Parathyroid adenoma (tissue), 2 donors: ENCODE measurements around the gene ATP2B1.

Experiments
- H2AFZ ChIP-seq: fragments of 300-600 bp; sonication (generic); one replicate; pipeline ENCODE4 v1.7.0; 2017; ENCODE audit warnings: antibody characterized with exemption, mild to moderate bottlenecking
- H3K27ac ChIP-seq: fragments of 300-600 bp; sonication (generic); one replicate; pipeline ENCODE4 v1.7.0; 2017
- H3K27me3 ChIP-seq: fragments of 300-600 bp; sonication (generic); one replicate; pipeline ENCODE4 v1.7.0; 2017; ENCODE audit warnings: low read length; ENCODE audit not compliant: control insufficient read depth, insufficient read depth
- H3K36me3 ChIP-seq: fragments of 300-600 bp; sonication (generic); one replicate; pipeline ENCODE4 v1.7.0; 2017; ENCODE audit warnings: low read length; ENCODE audit not compliant: control insufficient read depth, insufficient read depth
- H3K4me1 ChIP-seq: fragments of 300-600 bp; sonication (generic); one replicate; pipeline ENCODE4 v1.7.0; 2017; ENCODE audit warnings: control low read depth
- H3K4me2 ChIP-seq: fragments of 300-600 bp; sonication (generic); one replicate; pipeline ENCODE4 v1.7.0; 2017; ENCODE audit warnings: low read length
- H3K4me3 ChIP-seq: fragments of 300-600 bp; sonication (generic); one replicate; pipeline ENCODE4 v1.7.0; 2017; ENCODE audit warnings: low read depth, low read length
- H3K79me2 ChIP-seq: fragments of 300-600 bp; sonication (generic); one replicate; pipeline ENCODE4 v1.7.0; 2017; ENCODE audit warnings: control low read depth
- H3K9ac ChIP-seq: fragments of 300-600 bp; sonication (generic); one replicate; pipeline ENCODE4 v1.7.0; 2017; ENCODE audit warnings: mild to moderate bottlenecking
- H3K9me3 ChIP-seq: fragments of 300-600 bp; sonication (generic); one replicate; pipeline ENCODE4 v1.7.0; 2017; ENCODE audit warnings: low read length; ENCODE audit not compliant: control insufficient read depth
- CTCF ChIP-seq: fragments of 300-600 bp; sonication (generic); IDR thresholded peaks from one replicate; pipeline ENCODE4 v1.7.0; 2017; ENCODE audit warnings: antibody characterized with exemption, mild to moderate bottlenecking
- donor health status: primary hyperparathyroidism.

Gene ATP2B1

GRCh38 chr12:89597770-89598169 lies 110.9 kb downstream of the ATP2B1 start:
- Histone ChIP-seq H2AFZ (no peak overlapping the region), H3K9me3 (no peaks in the 10 kb centered on the region)
- no peak for TF ChIP-seq CTCF

GRCh38 chr12:89597210-89597609 lies 111.4 kb downstream of the ATP2B1 start:
- Histone ChIP-seq H3K27ac (no peak overlapping the region), H3K4me3 (no peak overlapping the region), H3K4me1 (no peaks in the 10 kb centered on the region), H3K9me3 (no peaks in the 10 kb centered on the region), H2AFZ (no peak overlapping the region), H3K4me2 (no peak overlapping the region), H3K27me3 (no peaks in the 10 kb centered on the region), H3K36me3 (no peaks in the 10 kb centered on the region), H3K9ac (no peak overlapping the region), H3K79me2 (no peaks in the 10 kb centered on the region)
- TF ChIP-seq CTCF: no peak

More at GRCh38 chr12:89597770-89598169, 110.9 kb downstream of the ATP2B1 start:
- H3K4me2 ChIP-seq: no peak overlapping the region
- H3K9ac ChIP-seq: no peak overlapping the region
- H3K27me3 ChIP-seq: no peaks in the 10 kb centered on the region
- H3K4me1 ChIP-seq: no peaks in the 10 kb centered on the region
- H3K4me3 ChIP-seq: no peak overlapping the region
- no peak overlapping the region for H3K27ac ChIP-seq
- no peaks in the 10 kb centered on the region for H3K79me2 ChIP-seq
- H3K36me3 ChIP-seq: no peaks in the 10 kb centered on the region

- Histone ChIP-seq H3K27me3 (no peaks in the 10 kb centered on the region), H3K4me2 (no peak overlapping the region), H3K27ac (no peak overlapping the region), H3K36me3 (no peaks in the 10 kb centered on the region), H3K4me3 (no peak overlapping the region), H3K4me1 (no peaks in the 10 kb centered on the region), H3K9me3 (no peaks in the 10 kb centered on the region), H3K79me2 (no peaks in the 10 kb centered on the region), H2AFZ (no peak overlapping the region), H3K9ac (no peak overlapping the region)
- no peak for TF ChIP-seq CTCF
Observed at GRCh38 chr12:89593873-89594272, 114.8 kb downstream of the ATP2B1 start.

GRCh38 chr12:89593233-89593632 lies 115.4 kb downstream of the ATP2B1 start:
- Histone ChIP-seq H3K36me3 (no peaks in the 10 kb centered on the region), H3K9ac (no peak overlapping the region), H3K27ac (no peak overlapping the region), H3K9me3 (no peaks in the 10 kb centered on the region), H2AFZ (no peak overlapping the region), H3K4me3 (no peak overlapping the region), H3K4me2 (no peak overlapping the region), H3K79me2 (no peaks in the 10 kb centered on the region), H3K4me1 (no peaks in the 10 kb centered on the region), H3K27me3 (no peaks in the 10 kb centered on the region)
- TF ChIP-seq CTCF: no peak

- H3K9ac ChIP-seq: no peak overlapping the region
- no peaks in the 10 kb centered on the region for H3K4me1 ChIP-seq
- no peak overlapping the region for H3K27ac ChIP-seq
- TF ChIP-seq CTCF: no peak
- H3K27me3 ChIP-seq: no peaks in the 10 kb centered on the region
- H2AFZ ChIP-seq: no peak overlapping the region
- no peak overlapping the region for H3K4me3 ChIP-seq
- no peaks in the 10 kb centered on the region for H3K9me3 ChIP-seq
- H3K79me2 ChIP-seq: no peaks in the 10 kb centered on the region
- no peaks in the 10 kb centered on the region for H3K36me3 ChIP-seq
- no peak overlapping the region for H3K4me2 ChIP-seq
Observed at GRCh38 chr12:89589753-89590152, 118.9 kb downstream of the ATP2B1 start.
